Body of pancreas (tissue), 4 donors: ENCODE measurements around the gene ODF4.

ENCODE experiments used
- CTCF ChIP-seq, 7 experiments: fragments of 450-650 bp in 4 of 7; fragments of 200-600 bp in 3 of 7; sonication (generic) in 3 of 7; IDR thresholded peaks; one replicate each; pipeline ENCODE4 v1.5.1; 2016 to 2019; ENCODE audit warnings: antibody characterized with exemption in 7 of 7
- POLR2A ChIP-seq, 3 donors: fragments of 450-650 bp; IDR thresholded peaks; one replicate each; pipeline ENCODE4 v1.6.1; 2016; ENCODE audit warnings: antibody characterized with exemption in 3 of 3, mild to moderate bottlenecking in 2 of 3

- TF ChIP-seq POLR2A (IDR thresholded peaks at IDR 0.05) (no peak), CTCF (IDR thresholded peaks at IDR 0.05) (no peak)
Measured at GRCh38 chr17:8350339-8350738, 10.7 kb downstream of the ODF4 start.
